Transverse colon (tissue), 4 donors: ENCODE data around the gene TBC1D17.

Source experiments
- EP300 ChIP-seq: sonication (generic); formaldehyde crosslinking; IDR thresholded peaks from one replicate; pipeline ENCODE4 v1.6.1; 2017; ENCODE audit warnings: antibody characterized with exemption, low read depth
- POLR2A ChIP-seq: fragments of 450-650 bp; IDR thresholded peaks from one replicate; pipeline ENCODE4 v1.6.1; 2016; ENCODE audit warnings: antibody characterized with exemption, mild to moderate bottlenecking, moderate library complexity
- POLR2AphosphoS5 ChIP-seq, 3 donors: sonication (generic); formaldehyde crosslinking; IDR thresholded peaks; one replicate each; pipeline ENCODE4 v1.6.1; 2016; ENCODE audit warnings: antibody characterized with exemption in 3 of 3
- TF ChIP-seq, protein P1 (sequence below), 5 experiments: fragments of 200-600 bp in 3 of 5; fragments of 450-650 bp in 2 of 5; sonication (generic) in 3 of 5; IDR thresholded peaks; 1 replicate in 2 of 5; 2 replicates in 3 of 5; pipeline ENCODE4 v1.5.1; 2016 to 2017; ENCODE audit warnings: antibody characterized with exemption in 5 of 5, inconsistent platforms in 3 of 5, mild to moderate bottlenecking in 2 of 5, moderate library complexity in 1 of 5

DNA sequence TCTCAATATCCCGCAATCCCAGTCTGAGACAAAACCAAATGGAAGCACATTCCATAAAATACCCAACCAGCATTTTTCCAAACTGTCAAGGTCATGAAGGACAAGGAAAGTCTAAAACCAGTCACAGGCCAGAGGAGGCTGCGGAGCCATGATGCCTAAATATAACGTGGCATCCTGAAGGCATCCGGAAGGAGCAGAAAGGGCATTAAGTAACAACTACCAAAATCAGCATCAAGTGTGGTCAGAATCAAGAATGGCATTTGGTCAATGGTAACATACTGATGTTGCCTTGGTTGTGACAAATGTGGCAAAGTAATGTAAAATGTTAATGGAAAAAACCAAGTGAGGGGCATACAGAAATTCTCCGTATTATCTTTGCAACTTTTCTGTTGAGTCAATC, 48.0 kb downstream of the TBC1D17 start:
- no peak for TF ChIP-seq POLR2A
- TF ChIP-seq, protein P1, sequence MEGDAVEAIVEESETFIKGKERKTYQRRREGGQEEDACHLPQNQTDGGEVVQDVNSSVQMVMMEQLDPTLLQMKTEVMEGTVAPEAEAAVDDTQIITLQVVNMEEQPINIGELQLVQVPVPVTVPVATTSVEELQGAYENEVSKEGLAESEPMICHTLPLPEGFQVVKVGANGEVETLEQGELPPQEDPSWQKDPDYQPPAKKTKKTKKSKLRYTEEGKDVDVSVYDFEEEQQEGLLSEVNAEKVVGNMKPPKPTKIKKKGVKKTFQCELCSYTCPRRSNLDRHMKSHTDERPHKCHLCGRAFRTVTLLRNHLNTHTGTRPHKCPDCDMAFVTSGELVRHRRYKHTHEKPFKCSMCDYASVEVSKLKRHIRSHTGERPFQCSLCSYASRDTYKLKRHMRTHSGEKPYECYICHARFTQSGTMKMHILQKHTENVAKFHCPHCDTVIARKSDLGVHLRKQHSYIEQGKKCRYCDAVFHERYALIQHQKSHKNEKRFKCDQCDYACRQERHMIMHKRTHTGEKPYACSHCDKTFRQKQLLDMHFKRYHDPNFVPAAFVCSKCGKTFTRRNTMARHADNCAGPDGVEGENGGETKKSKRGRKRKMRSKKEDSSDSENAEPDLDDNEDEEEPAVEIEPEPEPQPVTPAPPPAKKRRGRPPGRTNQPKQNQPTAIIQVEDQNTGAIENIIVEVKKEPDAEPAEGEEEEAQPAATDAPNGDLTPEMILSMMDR (IDR thresholded peaks at IDR 0.05): no peak
- no peak for TF ChIP-seq POLR2AphosphoS5 (IDR thresholded peaks at IDR 0.05)
- no peak for TF ChIP-seq EP300
